Parathyroid adenoma (tissue), 2 donors: Measurements from ENCODE around the gene HSD3B1.
"Not testable (repeated sequence)": the region's sequence is repeated elsewhere in the genome, so short reads cannot be mapped to it uniquely, and the experiment has no call there.

Experiments
- H2AFZ ChIP-seq: fragments of 300-600 bp; sonication (generic); one replicate; pipeline ENCODE4 v1.7.0; 2017; ENCODE audit warnings: antibody characterized with exemption, mild to moderate bottlenecking
- H3K27ac ChIP-seq: fragments of 300-600 bp; sonication (generic); one replicate; pipeline ENCODE4 v1.7.0; 2017
- H3K27me3 ChIP-seq: fragments of 300-600 bp; sonication (generic); one replicate; pipeline ENCODE4 v1.7.0; 2017; ENCODE audit warnings: low read length; ENCODE audit not compliant: control insufficient read depth, insufficient read depth
- H3K36me3 ChIP-seq: fragments of 300-600 bp; sonication (generic); one replicate; pipeline ENCODE4 v1.7.0; 2017; ENCODE audit warnings: low read length; ENCODE audit not compliant: control insufficient read depth, insufficient read depth
- H3K4me1 ChIP-seq: fragments of 300-600 bp; sonication (generic); one replicate; pipeline ENCODE4 v1.7.0; 2017; ENCODE audit warnings: control low read depth
- H3K4me2 ChIP-seq: fragments of 300-600 bp; sonication (generic); one replicate; pipeline ENCODE4 v1.7.0; 2017; ENCODE audit warnings: low read length
- H3K4me3 ChIP-seq: fragments of 300-600 bp; sonication (generic); one replicate; pipeline ENCODE4 v1.7.0; 2017; ENCODE audit warnings: low read depth, low read length
- H3K79me2 ChIP-seq: fragments of 300-600 bp; sonication (generic); one replicate; pipeline ENCODE4 v1.7.0; 2017; ENCODE audit warnings: control low read depth
- H3K9ac ChIP-seq: fragments of 300-600 bp; sonication (generic); one replicate; pipeline ENCODE4 v1.7.0; 2017; ENCODE audit warnings: mild to moderate bottlenecking
- H3K9me3 ChIP-seq: fragments of 300-600 bp; sonication (generic); one replicate; pipeline ENCODE4 v1.7.0; 2017; ENCODE audit warnings: low read length; ENCODE audit not compliant: control insufficient read depth
- TF ChIP-seq, protein P1 (sequence below): fragments of 300-600 bp; sonication (generic); IDR thresholded peaks from one replicate; pipeline ENCODE4 v1.7.0; 2017; ENCODE audit warnings: antibody characterized with exemption, mild to moderate bottlenecking
- donor health status: primary hyperparathyroidism.

HSD3B1 gene

DNA sequence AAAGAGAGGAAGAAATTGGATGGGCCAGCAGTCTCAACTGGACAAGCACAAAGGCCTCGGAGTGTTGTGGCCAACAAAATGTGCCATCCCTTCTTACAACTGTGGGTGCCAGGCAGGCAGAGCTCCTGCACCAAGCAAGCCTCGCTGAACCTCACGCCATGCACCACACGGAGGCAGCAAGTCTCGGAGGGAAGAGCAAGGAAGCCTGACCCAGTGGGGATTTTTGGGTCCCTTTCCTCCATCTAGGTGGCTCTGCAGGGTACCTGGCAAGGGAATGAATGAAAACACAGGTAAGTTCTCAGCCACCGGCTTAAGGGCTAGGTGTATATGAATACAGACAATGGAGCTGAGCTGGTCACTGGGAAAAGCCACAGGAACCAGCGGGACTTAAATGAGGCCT, 40.8 kb downstream of the HSD3B1 start:
- Histone ChIP-seq H3K27ac (no peak overlapping the region), H3K4me3 (no peak overlapping the region), H3K4me2 (no peak overlapping the region), H2AFZ (no peak overlapping the region), H3K36me3 (no peaks in the 10 kb centered on the region), H3K4me1 (no peaks in the 10 kb centered on the region), H3K27me3 (no peaks in the 10 kb centered on the region), H3K9me3 (no peaks in the 10 kb centered on the region), H3K79me2 (no peaks in the 10 kb centered on the region), H3K9ac (no peak overlapping the region)
- TF ChIP-seq, protein P1, sequence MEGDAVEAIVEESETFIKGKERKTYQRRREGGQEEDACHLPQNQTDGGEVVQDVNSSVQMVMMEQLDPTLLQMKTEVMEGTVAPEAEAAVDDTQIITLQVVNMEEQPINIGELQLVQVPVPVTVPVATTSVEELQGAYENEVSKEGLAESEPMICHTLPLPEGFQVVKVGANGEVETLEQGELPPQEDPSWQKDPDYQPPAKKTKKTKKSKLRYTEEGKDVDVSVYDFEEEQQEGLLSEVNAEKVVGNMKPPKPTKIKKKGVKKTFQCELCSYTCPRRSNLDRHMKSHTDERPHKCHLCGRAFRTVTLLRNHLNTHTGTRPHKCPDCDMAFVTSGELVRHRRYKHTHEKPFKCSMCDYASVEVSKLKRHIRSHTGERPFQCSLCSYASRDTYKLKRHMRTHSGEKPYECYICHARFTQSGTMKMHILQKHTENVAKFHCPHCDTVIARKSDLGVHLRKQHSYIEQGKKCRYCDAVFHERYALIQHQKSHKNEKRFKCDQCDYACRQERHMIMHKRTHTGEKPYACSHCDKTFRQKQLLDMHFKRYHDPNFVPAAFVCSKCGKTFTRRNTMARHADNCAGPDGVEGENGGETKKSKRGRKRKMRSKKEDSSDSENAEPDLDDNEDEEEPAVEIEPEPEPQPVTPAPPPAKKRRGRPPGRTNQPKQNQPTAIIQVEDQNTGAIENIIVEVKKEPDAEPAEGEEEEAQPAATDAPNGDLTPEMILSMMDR: no peak

DNA sequence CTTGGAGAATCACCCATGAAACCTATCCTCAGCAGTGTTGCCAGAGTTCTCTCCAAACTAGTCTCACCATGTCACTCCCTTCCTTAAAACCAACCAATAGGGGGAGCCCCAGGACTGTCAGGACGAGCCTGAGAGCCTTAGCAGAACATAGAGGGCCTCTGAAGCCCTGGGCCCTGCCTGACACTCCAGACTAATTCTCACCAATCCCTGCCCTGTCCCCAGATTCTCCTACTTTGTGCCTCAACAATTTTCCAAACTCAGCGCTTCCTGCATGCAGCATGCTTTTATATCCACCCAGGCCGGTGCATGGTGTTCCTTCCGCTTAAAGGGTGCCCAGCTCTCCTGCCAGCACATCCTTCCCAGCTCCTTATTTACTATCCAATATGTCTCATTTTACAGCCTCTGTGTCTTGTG, 42.7 kb downstream of the HSD3B1 start:
- Histone ChIP-seq H3K4me3 (no peak overlapping the region), H3K79me2 (no peaks in the 10 kb centered on the region), H3K27me3 (no peaks in the 10 kb centered on the region), H3K4me2 (no peak overlapping the region), H2AFZ (no peak overlapping the region), H3K9ac (no peak overlapping the region), H3K4me1 (no peaks in the 10 kb centered on the region), H3K36me3 (no peaks in the 10 kb centered on the region), H3K9me3 (no peaks in the 10 kb centered on the region), H3K27ac (no peak overlapping the region)
- TF ChIP-seq, protein P1: peak; percentile 36

DNA sequence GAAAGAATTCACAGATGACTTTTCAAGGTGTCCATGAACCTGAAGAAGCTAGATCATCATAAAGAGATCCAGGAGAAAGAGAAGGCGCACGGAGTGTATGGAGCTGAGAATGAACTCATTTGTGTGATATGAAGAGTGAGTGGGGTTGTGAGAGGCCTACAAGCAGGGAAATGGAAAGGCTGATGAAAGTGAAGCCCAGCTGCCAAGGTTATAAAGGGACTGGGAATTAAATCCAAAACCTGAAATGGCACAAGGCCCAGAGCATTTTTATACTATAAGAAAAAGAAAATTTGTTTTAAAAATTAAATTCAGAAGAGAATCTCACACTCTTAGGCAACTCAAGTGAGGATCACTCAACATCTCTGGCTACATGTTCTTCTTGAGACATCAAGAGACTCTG, 43.4 kb downstream of the HSD3B1 start:
- Histone ChIP-seq H2AFZ (no peak overlapping the region), H3K9me3 (no peaks in the 10 kb centered on the region), H3K36me3 (no peaks in the 10 kb centered on the region), H3K4me3 (no peak overlapping the region), H3K79me2 (no peaks in the 10 kb centered on the region), H3K4me2 (no peak overlapping the region), H3K4me1 (no peaks in the 10 kb centered on the region), H3K27me3 (no peaks in the 10 kb centered on the region), H3K9ac (no peak overlapping the region), H3K27ac (no peak overlapping the region)
- TF ChIP-seq, protein P1: no peak

- H3K9me3 ChIP-seq: no peaks in the 10 kb centered on the region
- H3K27me3 ChIP-seq: no peaks in the 10 kb centered on the region
- no peak overlapping the region for H2AFZ ChIP-seq
- H3K9ac ChIP-seq: no peak overlapping the region
- TF ChIP-seq, protein P1: no peak
- no peak overlapping the region for H3K4me2 ChIP-seq
- no peaks in the 10 kb centered on the region for H3K36me3 ChIP-seq
- H3K79me2 ChIP-seq: no peaks in the 10 kb centered on the region
- no peak overlapping the region for H3K4me3 ChIP-seq
- no peak overlapping the region for H3K27ac ChIP-seq
- H3K4me1 ChIP-seq: no peaks in the 10 kb centered on the region
Observed at GRCh38 chr1:119551218-119551617, 44.2 kb downstream of the HSD3B1 start.

GRCh38 chr1:119552656-119553055, 45.6 kb downstream of the HSD3B1 start:
- not testable (repeated sequence) for H3K4me2 ChIP-seq, H3K4me1 ChIP-seq, H2AFZ ChIP-seq, H3K4me3 ChIP-seq, H3K27ac ChIP-seq, H3K9ac ChIP-seq, H3K27me3 ChIP-seq, H3K36me3 ChIP-seq, H3K9me3 ChIP-seq, H3K79me2 ChIP-seq

DNA sequence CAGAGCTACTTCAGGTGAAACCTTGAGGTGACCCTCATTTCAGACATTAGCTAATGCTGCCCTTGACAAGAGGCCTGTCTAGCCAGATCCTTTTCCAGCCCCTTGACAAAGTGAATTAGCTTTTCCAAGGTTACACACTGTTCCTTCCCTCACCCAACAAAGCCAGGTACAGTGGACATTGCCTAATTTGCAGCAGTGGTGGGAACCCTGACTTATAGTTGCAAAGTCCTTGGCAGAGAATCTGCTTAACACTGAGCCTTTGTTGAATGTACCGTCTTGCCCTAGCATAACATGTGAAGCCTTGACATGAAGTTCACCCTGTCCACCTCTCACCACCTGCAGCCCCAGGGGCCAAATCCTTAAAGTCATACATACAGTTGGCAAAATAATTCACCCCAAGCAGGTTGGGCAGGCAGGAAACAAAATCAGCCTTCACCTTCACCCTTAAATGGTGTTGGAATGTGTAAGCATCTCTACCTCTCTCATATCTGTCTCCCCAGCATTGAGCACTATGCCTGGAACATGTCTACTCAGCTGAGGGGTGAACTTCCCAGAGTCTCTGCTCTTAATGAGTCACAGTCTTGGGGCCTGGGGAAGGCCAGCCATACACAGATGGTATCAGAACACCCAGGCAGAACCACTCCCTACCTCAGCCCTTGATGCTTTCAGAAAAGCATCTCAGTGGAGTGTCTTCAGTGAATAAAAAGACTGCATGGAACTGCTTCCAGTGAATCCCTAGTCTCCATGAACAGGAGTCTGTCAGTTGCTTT, 46.5 kb downstream of the HSD3B1 start:
- not testable (repeated sequence) for H3K9me3 ChIP-seq, H3K9ac ChIP-seq, H3K4me1 ChIP-seq, H3K27me3 ChIP-seq, H3K4me2 ChIP-seq, H2AFZ ChIP-seq, H3K4me3 ChIP-seq, H3K27ac ChIP-seq, H3K36me3 ChIP-seq, H3K79me2 ChIP-seq
